GM03348 (cell line): ENCODE data around the gene OLFML1.
A peak's percentile ranks its signal among the peaks of the same experiment; 100 is the strongest.
"Not testable (repeated sequence)": the region's sequence is repeated elsewhere in the genome, so short reads cannot be mapped to it uniquely, and the experiment has no call there.

Experiments used
- DNase-seq: peaks from one replicate; pipeline ENCODE4 v3.0.0; 2012; ENCODE audit warnings: low spot score

OLFML1 gene

DNA sequence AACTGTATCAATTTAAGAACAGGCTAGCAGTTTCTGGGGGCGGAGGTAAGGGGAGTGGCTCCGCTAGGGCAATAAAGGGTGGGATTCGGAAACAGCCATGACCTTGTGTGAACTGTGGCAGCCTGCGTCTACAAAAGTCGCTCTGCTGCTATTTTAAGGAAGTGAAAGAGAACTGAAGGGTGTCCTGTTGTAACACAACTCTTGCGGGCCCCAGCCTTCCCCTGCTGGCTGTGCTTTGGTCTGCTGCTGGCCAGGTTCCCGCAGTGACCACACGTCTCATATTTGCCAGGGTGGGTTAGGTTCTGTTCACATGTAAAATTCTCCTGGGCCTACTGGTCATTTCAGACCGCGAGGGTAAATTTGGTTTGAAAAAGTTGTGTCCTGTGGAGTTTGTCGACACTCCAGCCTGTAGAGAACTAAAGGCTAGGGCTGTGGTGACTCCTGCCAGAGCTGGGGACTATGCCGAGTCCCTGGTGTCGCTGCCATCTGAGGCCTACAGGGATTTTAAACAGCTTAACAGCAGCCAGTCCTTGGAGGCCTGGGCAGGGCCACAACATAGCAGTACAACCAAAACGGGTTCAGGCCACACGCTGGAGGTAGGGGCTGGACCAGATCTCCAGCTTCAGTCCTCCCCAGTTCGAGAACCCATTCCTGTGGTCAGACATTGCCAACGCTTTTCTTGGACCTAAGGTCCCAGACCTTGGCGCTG lies 27.4 kb downstream of the OLFML1 start:
- peak; percentile 56 for DNase-seq

DNA sequence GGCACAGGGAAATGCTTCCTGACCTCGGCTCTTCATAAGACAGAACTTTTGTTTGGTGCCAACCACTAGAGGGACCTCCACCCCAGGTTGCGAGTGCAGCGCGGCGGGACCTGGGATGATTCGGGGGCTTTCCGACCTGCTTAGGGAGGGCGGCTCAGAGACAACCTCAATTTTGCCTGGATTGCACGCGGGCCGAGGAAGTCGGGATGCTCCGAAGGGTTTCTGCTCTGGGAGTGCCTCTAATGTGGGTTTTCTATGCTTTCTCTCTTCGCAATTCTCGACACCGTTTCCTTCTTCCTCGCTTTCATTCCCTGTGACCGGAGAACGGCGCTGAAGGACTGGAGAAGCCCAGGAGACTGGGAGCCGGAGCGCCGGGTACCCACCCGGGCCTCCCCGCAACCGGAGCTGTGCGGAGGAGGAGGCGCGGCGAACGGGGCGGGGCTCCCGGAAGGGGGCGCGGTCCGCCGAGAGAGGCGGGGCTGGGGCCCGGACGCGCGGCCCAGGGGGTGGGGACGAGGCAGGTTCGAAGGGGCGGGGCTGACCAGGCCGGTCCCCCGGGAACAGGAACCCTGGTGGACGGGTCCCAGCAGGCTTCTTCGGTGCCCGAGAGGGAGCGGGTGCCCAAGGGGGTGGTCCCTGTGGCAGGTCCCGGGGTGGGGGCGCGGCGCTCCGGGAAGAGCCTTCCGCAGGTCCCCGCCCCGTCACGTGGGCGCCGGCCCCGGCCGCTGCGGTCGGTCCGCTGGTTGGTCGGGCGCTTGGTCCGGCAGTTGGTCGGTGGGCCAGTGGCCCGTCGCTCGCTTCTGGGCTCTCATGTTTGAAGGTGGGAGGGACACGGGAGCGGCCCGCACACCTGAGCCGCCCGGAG lies 28.2 kb downstream of the OLFML1 start, which contains the start of gene PPFIBP2:
Gene PPFIBP2, plus strand, starts transcription at position 766 of the 865 bp plus-strand sequence. CDS start 35,477 bp downstream, outside the sequence.
- DNase-seq = peak; percentile 98

DNA sequence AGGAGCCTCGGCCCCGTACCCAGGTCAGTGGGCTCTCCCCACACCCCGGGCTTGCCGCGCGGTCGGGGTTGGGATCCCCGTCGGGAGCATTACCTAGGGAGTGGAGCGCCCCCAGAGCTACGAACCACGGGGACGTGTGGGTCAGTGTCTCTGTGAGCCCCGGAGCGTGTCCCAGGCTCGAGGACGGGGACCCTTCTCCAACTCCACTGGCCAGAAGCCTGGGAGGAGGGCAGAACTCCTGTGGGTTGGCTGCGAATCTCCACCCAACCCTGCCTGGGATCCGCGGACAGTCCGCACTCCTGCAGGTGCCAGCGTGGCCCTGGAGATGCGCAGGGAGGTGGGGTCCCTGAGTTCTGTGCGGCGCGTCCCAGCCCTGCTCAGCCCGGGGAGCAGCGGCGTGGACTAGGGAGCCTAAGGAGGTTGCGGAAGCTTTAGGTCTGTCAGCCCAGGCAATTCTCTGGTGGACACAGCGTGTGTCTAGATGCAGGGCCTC lies 28.8 kb downstream of the OLFML1 start:
- peak; percentile 28 for DNase-seq

DNA sequence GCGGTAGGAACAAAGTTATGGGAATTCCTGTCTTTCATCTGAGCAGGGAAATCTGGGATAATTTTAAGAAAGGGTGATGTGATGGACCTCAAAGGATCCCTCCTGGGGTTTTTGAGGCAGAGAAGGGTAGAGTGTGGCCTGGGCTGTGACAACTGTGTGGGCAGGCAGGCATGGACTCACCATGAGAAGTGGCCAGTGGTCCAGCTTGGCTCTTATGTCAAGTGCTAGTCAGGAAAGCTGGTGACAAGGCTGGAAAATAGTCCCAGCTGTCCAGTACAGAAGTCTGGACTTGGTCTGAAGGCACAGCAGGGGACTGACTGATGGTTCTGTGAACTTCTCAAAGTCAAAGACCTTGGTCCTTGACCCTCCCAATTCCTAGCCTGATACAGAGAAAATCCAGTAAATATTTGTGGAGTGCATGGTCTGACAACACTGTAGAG lies 30.2 kb downstream of the OLFML1 start:
- no peak for DNase-seq

GRCh38 chr11:7516475-7516874 lies 31.2 kb downstream of the OLFML1 start:
- no peak for DNase-seq

DNA sequence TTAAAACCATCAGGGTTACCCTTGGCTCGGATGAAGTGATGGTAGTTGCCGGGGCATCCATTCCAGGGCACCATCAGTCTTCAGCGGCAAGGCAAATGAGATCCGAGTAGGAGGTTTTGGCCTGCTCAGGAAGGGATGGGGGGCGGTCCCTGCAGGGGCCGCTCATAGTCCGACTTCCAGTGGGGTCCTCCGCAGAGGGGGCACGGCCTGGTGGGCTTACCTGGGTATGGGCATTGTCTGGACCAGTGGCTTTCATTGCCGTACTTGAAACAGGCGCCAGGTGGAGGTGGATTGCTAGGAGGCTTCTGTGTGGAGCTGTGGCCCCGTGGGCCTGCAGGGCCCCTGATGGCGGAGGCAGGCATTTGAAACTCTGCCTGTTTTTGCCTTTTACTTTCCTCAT lies 32.4 kb downstream of the OLFML1 start:
- DNase-seq = not testable (repeated sequence)

- DNase-seq = no peak
Observed at GRCh38 chr11:7518811-7519562, 33.7 kb downstream of the OLFML1 start.

DNA sequence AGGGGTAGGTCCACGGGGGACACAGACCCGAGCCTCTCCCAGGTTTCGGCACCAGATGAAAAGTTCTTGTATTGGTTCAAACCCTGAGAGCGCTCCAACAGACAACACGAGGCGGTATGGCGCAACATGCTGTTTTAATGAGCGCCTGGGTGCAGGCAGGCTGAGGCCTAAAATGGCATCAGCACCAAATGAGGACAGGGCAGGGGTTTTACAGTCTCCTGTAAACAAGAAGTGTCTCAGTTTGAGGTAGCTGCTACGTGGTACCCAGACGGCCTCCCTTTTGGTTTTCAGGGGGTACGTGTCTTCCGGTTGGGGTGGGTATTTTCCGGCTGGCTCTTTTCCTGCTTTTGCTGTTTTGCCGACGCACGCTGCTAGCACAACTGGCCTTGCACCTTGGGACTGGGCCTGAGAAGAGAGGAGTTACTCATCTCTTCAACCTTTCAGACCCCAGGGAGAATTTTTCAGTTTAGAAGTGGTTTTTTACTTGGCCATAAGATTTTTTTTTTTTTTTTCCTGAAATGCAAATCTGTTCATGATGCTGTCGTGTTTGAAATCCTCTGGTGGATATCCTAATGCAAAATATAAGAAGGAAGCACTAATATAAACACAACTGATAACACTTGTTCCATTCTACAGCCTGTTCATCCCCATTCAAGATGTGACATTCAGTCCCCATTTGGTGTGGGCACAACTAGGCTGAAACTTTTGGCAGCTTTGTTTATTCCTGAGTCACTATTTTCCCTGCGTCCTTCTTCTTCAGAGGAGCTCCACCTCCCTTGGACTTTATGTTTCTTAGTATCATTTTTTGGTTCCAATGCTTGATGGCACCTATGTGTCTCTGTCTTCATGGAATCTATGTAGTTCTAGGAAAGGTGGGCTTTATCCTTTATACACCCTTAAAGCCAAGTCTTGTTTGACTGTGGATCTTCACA lies 35.0 kb downstream of the OLFML1 start:
- DNase-seq = no peak

- DNase-seq = no peak
Observed at GRCh38 chr11:7520981-7521487, 35.7 kb downstream of the OLFML1 start.

- DNase-seq = no peak
Observed at GRCh38 chr11:7522121-7522520, 36.8 kb downstream of the OLFML1 start.

DNA sequence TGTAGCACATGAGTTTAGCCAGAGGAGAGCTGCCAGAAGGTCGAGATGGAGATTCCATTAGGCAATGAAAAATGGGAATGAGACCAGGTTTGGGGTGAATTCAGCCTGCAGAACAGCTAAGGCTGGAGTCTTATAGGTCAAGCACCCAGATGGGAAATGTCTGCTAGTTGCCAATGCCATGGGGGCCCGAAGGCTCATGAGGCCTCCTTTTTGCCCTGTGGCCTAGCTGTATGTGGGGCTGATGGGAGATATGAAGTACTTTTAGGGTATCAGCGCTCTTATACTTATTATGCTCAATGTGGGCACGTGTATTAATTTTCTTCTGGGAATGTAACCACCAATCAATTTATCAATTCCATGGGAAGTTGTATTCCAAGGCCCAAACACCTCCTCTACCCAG lies 37.2 kb downstream of the OLFML1 start:
- DNase-seq = no peak

- DNase-seq = no peak
Observed at GRCh38 chr11:7523416-7524210, 38.3 kb downstream of the OLFML1 start.

DNA sequence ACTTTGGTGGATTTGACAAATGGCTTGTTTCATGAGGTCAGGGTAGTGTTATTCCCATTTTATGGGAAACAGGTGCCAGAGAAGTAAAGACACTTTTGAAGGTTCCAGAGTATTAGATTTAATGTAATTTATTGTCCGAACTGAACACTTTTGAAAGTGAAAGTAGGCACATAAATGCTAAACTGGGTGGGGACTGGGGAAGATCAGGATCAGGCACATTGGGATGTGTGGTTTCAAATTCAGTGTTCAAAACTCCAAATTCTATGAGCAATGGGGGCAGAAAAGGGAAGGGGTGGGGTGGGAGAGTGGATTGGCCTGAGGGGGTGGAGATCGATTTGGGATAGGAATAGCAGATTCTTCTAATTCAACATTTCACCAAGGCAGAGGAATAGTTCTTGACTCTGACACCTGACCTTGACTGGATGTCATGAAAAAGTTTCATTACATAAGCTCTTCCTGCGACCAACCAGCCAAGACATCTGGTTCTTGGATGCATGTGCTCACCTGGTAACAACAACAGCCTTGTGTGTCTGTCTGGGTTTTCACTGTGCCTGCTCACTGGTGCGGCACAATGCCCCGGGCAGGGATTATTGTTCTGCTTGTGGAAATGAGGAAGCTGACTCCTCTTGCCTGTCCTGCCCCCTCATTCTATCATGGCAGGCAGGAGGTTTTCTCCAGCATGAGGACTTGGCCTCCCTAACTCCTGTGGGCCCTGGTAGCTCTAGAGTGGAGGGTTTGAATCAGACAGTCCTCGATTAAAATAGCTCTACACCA lies 39.3 kb downstream of the OLFML1 start:
- DNase-seq = no peak

- no peak for DNase-seq
Observed at GRCh38 chr11:7525424-7525823, 40.1 kb downstream of the OLFML1 start.

GRCh38 chr11:7527029-7527428 lies 41.7 kb downstream of the OLFML1 start:
- DNase-seq = no peak

DNA sequence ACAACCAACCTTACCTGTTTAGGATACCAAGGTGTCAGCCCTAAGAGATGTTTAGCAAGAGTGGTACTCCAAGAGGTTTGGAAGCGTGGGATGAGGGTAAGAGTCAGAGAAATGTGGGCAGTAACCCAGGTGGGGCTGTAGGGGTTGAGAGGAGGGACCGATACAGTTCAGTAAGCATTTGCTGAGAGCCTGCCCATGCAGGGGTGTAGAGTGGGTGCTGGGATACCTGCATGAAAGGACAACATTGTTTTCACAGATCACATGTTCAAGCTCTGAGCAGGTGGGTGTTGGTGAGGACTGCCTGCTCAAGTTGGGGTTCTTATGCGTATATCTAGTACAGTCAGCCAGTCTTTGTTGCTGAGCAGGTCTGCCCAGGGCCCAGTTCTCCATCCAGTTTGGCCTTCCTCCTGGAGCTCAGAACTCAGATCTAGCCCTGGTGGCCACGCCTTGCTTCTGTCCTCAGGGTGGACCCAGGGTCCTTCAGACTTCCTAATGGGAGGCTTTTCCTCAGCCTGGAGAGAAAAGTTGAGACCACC lies 43.3 kb downstream of the OLFML1 start:
- no peak for DNase-seq

DNA sequence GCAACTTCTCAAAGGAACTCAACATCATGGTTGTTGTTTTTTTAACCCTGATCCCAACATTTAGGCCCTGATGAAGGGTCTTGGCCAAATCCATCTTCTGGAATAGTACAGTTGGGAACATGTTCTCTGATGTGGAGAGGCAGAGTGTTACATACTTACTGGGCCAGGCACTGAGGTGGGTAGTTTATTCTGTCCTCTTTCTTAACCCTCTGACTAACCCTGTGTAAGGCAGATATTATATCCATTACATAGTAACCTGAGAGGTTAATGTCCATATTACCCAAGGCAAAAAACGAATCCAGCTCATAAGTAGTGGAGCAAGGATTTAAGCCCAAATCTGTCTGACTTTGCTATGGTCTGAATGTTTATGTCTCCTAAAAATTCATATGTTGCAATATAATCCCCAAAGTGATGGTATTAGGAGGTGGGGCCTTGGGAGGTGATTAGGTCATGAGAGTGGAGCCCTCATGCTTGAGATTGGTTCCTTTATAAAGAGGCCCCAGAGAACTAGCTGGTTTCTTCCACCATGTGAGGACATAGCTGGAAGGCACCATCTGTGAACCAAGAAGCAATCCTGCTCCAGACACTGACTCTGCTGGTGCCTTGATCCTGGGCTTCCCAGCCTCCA lies 44.8 kb downstream of the OLFML1 start:
- no peak for DNase-seq

DNA sequence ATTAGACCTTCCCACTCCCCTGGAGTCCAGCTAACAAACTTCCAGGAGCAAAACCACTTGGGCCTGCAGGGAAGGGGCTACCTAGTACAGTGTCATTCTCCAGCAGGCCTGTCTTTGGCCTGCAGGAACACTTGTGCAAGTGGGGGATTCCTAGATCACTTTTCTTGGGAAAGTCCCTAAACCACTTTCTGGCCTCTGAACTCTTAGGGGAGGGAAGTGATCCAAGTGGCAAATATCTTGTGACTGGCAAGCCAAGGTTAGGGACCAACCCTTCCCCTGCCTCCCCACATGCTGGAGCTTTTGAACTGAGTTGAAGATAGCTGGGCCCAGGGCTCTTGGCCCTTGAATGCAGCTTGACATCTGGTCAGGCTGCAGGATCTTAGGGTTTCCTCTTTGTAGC lies 45.7 kb downstream of the OLFML1 start:
- DNase-seq = no peak
